H9 (cell line): ENCODE data around the gene TSC22D1. TPM values are rescaled to one million over a fixed set of nuclear protein-coding genes. Genes with fewer than 3 reads are reported as not detected.

ENCODE experiments used
- DNase-seq: peaks from one replicate; pipeline ENCODE4 v3.0.0-alpha.2; 2017
- H2AFZ ChIP-seq: one replicate; pipeline ENCODE4 v1.6.1; 2013; ENCODE audit warnings: mild to moderate bottlenecking, low read length, control low read depth, moderate library complexity
- H2AK5ac ChIP-seq: 2 replicates; pipeline ENCODE4 v1.6.1; 2013; ENCODE audit warnings: low read length, control low read depth, mixed read lengths; ENCODE audit not compliant: insufficient read length
- H2BK120ac ChIP-seq: one replicate; pipeline ENCODE4 v1.6.1; 2013; ENCODE audit warnings: low read depth, mild to moderate bottlenecking, low read length, control low read depth, inconsistent platforms; ENCODE audit not compliant: poor library complexity, severe bottlenecking
- H2BK12ac ChIP-seq: 2 replicates; pipeline ENCODE4 v1.6.1; 2013; ENCODE audit warnings: low read length, control low read depth, mixed read lengths, low read depth; ENCODE audit not compliant: insufficient read length
- H2BK15ac ChIP-seq: 2 replicates; pipeline ENCODE4 v1.6.1; 2013; ENCODE audit warnings: low read depth, low read length, control low read depth
- H2BK20ac ChIP-seq: one replicate; pipeline ENCODE4 v1.6.1; 2013; ENCODE audit warnings: low read depth, mild to moderate bottlenecking, low read length, control low read depth, inconsistent platforms; ENCODE audit not compliant: poor library complexity, severe bottlenecking
- H2BK5ac ChIP-seq: 2 replicates; pipeline ENCODE4 v1.6.1; 2013; ENCODE audit warnings: low read length, control low read depth, mixed read lengths; ENCODE audit not compliant: insufficient read length
- H3K14ac ChIP-seq: 2 replicates; pipeline ENCODE4 v1.6.1; 2013; ENCODE audit warnings: low read length, control low read depth; ENCODE audit not compliant: insufficient read depth
- H3K18ac ChIP-seq: 2 replicates; pipeline ENCODE4 v1.6.1; 2013; ENCODE audit warnings: low read depth, mild to moderate bottlenecking, mixed read lengths, low read length, control low read depth; ENCODE audit not compliant: insufficient read length
- H3K23ac ChIP-seq: 2 replicates; pipeline ENCODE4 v1.6.1; 2013; ENCODE audit warnings: low read length, control low read depth, mixed read lengths, low read depth; ENCODE audit not compliant: insufficient read length
- H3K23me2 ChIP-seq: 2 replicates; pipeline ENCODE4 v1.6.1; 2013; ENCODE audit warnings: low read depth, mild to moderate bottlenecking, mixed read lengths, low read length, control low read depth; ENCODE audit not compliant: insufficient read length, poor library complexity, severe bottlenecking
- H3K27ac ChIP-seq: 2 replicates; pipeline ENCODE4 v1.5.1; 2013; ENCODE audit warnings: low read length, control low read depth, mixed read lengths, low read depth; ENCODE audit not compliant: insufficient read length
- H3K27me3 ChIP-seq: 2 replicates; pipeline ENCODE4 v1.6.1; 2013; ENCODE audit warnings: low read length, control low read depth, inconsistent platforms; ENCODE audit not compliant: insufficient read depth
- H3K4ac ChIP-seq: 2 replicates; pipeline ENCODE4 v1.6.1; 2013; ENCODE audit warnings: low read depth, mild to moderate bottlenecking, control low read depth, inconsistent platforms, low read length, moderate library complexity
- H3K4me1 ChIP-seq: 2 replicates; pipeline ENCODE4 v1.6.1; 2013; ENCODE audit warnings: low read length, control low read depth, inconsistent platforms; ENCODE audit not compliant: insufficient read depth
- H3K4me2 ChIP-seq: 2 replicates; pipeline ENCODE4 v1.6.1; 2013; ENCODE audit warnings: low read length, control low read depth, mixed read lengths; ENCODE audit not compliant: insufficient read length, insufficient read depth
- H3K56ac ChIP-seq: 2 replicates; pipeline ENCODE4 v1.6.1; 2013; ENCODE audit warnings: low read depth, mild to moderate bottlenecking, mixed read lengths, low read length, control low read depth; ENCODE audit not compliant: insufficient read length
- H3K79me1 ChIP-seq: 2 replicates; pipeline ENCODE4 v1.6.1; 2013; ENCODE audit warnings: low read depth, mild to moderate bottlenecking, moderate library complexity, low read length, control low read depth, inconsistent platforms; ENCODE audit not compliant: insufficient read depth, poor library complexity, severe bottlenecking
- H3K79me2 ChIP-seq: 2 replicates; pipeline ENCODE4 v1.6.1; 2013; ENCODE audit warnings: low read length, control low read depth, inconsistent platforms; ENCODE audit not compliant: insufficient read depth
- H3K9ac ChIP-seq: 2 replicates; pipeline ENCODE4 v1.6.1; 2013; ENCODE audit warnings: low read length, control low read depth, mixed read lengths; ENCODE audit not compliant: insufficient read length; ENCODE audit errors: extremely low read depth
- H3K9me3 ChIP-seq: one replicate; pipeline ENCODE4 v1.6.1; 2013; ENCODE audit warnings: low read depth, low read length, inconsistent platforms; ENCODE audit not compliant: control insufficient read depth
- H3T11ph ChIP-seq: one replicate; pipeline ENCODE4 v1.6.1; 2013; ENCODE audit warnings: mild to moderate bottlenecking, low read length, control low read depth, inconsistent platforms
- H4K20me1 ChIP-seq: one replicate; pipeline ENCODE4 v1.6.1; 2013; ENCODE audit not compliant: control insufficient read depth, insufficient read length, insufficient read depth
- H4K5ac ChIP-seq: 2 replicates; pipeline ENCODE4 v1.6.1; 2013; ENCODE audit warnings: low read depth, mild to moderate bottlenecking, mixed read lengths, low read length, control low read depth; ENCODE audit not compliant: insufficient read length
- H4K8ac ChIP-seq: replicated peaks from 2 replicates; pipeline ENCODE4 v1.6.1; 2013; ENCODE audit warnings: low read length, control low read depth, mixed read lengths, low read depth; ENCODE audit not compliant: insufficient read length
- H4K91ac ChIP-seq: 2 replicates; pipeline ENCODE4 v1.6.1; 2013; ENCODE audit warnings: low read depth, mild to moderate bottlenecking, moderate library complexity, mixed read lengths, low read length, control low read depth; ENCODE audit not compliant: insufficient read length
- H3K27ac Mint-ChIP-seq, 3 experiments: 2 replicates in 2 of 3; 3 replicates in 1 of 3; pipeline ENCODE4 v1.8.0; 2020 to 2021; ENCODE audit warnings: mixed read lengths in 3 of 3, mild to moderate bottlenecking in 1 of 3, moderate library complexity in 1 of 3
- H3K27me3 Mint-ChIP-seq: 2 replicates; pipeline ENCODE4 v1.8.0; 2021; ENCODE audit warnings: low read depth, mild to moderate bottlenecking, moderate library complexity, mixed read lengths
- H3K36me3 Mint-ChIP-seq, 3 experiments: 2 replicates in 2 of 3; 3 replicates in 1 of 3; pipeline ENCODE4 v1.8.0; 2020 to 2021; ENCODE audit warnings: low read depth in 3 of 3, mixed read lengths in 3 of 3; ENCODE audit not compliant: insufficient read depth in 1 of 3
- H3K4me1 Mint-ChIP-seq, 2 experiments: 2 replicates each; pipeline ENCODE4 v1.8.0; 2020; ENCODE audit warnings: mixed read lengths in 2 of 2
- H3K4me3 Mint-ChIP-seq, 2 experiments: 2 replicates in 1 of 2; 3 replicates in 1 of 2; pipeline ENCODE4 v1.8.0; 2020 to 2021; ENCODE audit warnings: mild to moderate bottlenecking in 2 of 2, mixed read lengths in 2 of 2, moderate library complexity in 1 of 2
- H3K9me3 Mint-ChIP-seq, 2 experiments: 2 replicates in 1 of 2; 3 replicates in 1 of 2; pipeline ENCODE4 v1.8.0; 2020; ENCODE audit warnings: mild to moderate bottlenecking in 2 of 2, mixed read lengths in 2 of 2, moderate library complexity in 1 of 2
- WGBS: extraction: QIAGEN DNeasy Blood & Tissue Kit; methylation state at CpG from one replicate; pipeline ENCODE4 v1.1.7; 2013; ENCODE audit warnings: missing lambda C conversion rate, low lambda C conversion rate, mixed read lengths; ENCODE audit not compliant: insufficient read length; ENCODE audit errors: extremely low coverage; 5-methylcytosine and 5-hydroxymethylcytosine counted together
- total RNA-seq: library from RNA; stranded (reverse); gene quantifications from 2 replicates; pipeline ENCODE4 v1.2.1, GENCODE V29; 2021
- TF ChIP-seq, protein P1 (sequence below): fragments of 200-600 bp; sonication (generic); conservative IDR thresholded peaks from 3 replicates; pipeline ENCODE4 v1.8.0; 2021; ENCODE audit warnings: antibody characterized with exemption, mild to moderate bottlenecking

TSC22D1 gene
- total RNA-seq, 1 experiment from 2014 or later = 76.7 TPM

DNA sequence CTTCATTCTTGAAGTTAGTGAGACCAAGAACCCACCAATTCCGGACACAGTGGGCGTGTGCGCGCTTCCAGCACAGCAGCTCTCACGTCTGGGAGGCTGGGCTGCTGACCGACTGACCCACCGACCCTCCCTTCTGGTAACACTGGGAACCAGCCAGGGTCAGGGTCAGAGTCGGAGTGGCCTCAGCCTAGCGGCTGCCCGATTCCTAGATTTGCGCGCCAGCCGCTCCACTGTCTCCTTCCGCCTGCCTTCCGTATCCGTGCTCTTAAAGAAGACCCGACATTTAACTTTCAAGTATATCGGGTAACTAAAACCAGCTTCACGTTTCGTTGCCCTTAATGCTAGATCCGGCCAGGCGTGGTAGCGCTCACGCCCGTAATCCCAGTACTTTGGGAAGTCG lies 161.4 kb downstream of the TSC22D1 start:
- H3K23ac ChIP-seq = no peak overlapping the region
- no peak overlapping the region for H2AK5ac ChIP-seq
- H2BK5ac ChIP-seq = no peak overlapping the region
- H2BK20ac ChIP-seq = no peak overlapping the region
- Mint-ChIP-seq H3K9me3 (peaks cover 0 to 3% of the 10 kb centered on the region in 2 experiments; a peak in 2 of 5 replicates), H3K4me3 (no peak overlapping the region), H3K36me3 (peaks cover 0 to 5% (median 0%) of the 10 kb centered on the region in 3 experiments; a peak in 2 of 7 replicates), H3K27ac (no peak overlapping the region), H3K4me1 (peaks cover 39 to 47% of the 10 kb centered on the region in 2 experiments), H3K27me3 (peaks cover 25% of the 10 kb centered on the region)
- H3K79me1 ChIP-seq = no peaks in the 10 kb centered on the region
- H3K4ac ChIP-seq = no peak overlapping the region
- H3K27ac ChIP-seq = no peak overlapping the region
- peaks cover 9% of the 10 kb centered on the region for H3K4me1 ChIP-seq
- no peak overlapping the region for H2BK15ac ChIP-seq
- no peak overlapping the region for H3K4me2 ChIP-seq
- H4K20me1 ChIP-seq = no peaks in the 10 kb centered on the region
- no peak overlapping the region for H4K8ac ChIP-seq
- no peak for DNase-seq
- H4K91ac ChIP-seq = no peak overlapping the region
- no peaks in the 10 kb centered on the region; the same call in 1 of the 2 replicates for H3K27me3 ChIP-seq
- no peak overlapping the region; the same call in 1 of the 2 replicates for H3K14ac ChIP-seq
- H3K18ac ChIP-seq = no peak overlapping the region
- no peaks in the 10 kb centered on the region for H3K79me2 ChIP-seq
- no peak overlapping the region for H2AFZ ChIP-seq
- no CpG with 5 or more reads among the region's 26 CpGs for WGBS
- H3K9me3 ChIP-seq = no peaks in the 10 kb centered on the region
- no peak overlapping the region for H3K56ac ChIP-seq
- H3T11ph ChIP-seq = no peak overlapping the region
- TF ChIP-seq, protein P1, sequence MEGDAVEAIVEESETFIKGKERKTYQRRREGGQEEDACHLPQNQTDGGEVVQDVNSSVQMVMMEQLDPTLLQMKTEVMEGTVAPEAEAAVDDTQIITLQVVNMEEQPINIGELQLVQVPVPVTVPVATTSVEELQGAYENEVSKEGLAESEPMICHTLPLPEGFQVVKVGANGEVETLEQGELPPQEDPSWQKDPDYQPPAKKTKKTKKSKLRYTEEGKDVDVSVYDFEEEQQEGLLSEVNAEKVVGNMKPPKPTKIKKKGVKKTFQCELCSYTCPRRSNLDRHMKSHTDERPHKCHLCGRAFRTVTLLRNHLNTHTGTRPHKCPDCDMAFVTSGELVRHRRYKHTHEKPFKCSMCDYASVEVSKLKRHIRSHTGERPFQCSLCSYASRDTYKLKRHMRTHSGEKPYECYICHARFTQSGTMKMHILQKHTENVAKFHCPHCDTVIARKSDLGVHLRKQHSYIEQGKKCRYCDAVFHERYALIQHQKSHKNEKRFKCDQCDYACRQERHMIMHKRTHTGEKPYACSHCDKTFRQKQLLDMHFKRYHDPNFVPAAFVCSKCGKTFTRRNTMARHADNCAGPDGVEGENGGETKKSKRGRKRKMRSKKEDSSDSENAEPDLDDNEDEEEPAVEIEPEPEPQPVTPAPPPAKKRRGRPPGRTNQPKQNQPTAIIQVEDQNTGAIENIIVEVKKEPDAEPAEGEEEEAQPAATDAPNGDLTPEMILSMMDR = no peak
- H3K9ac ChIP-seq = no peak overlapping the region
- H2BK120ac ChIP-seq = no peak overlapping the region
- no peak overlapping the region for H2BK12ac ChIP-seq
- no peak overlapping the region for H4K5ac ChIP-seq
- H3K23me2 ChIP-seq = no peaks in the 10 kb centered on the region
